Retinal pigment epithelial cell (primary cell): ENCODE results near the gene SPATA31D3.
"Not testable (repeated sequence)": the region's sequence is repeated elsewhere in the genome, so short reads cannot be mapped to it uniquely, and the experiment has no call there.

Experiments used
- DNase-seq: peaks from one replicate; pipeline ENCODE4 v3.0.0-alpha.2; 2010; ENCODE audit warnings: low read depth
- H3K4me3 ChIP-seq: 2 replicates; pipeline ENCODE4 v1.5.1; 2011; ENCODE audit warnings: mild to moderate bottlenecking, low read length, control low read depth, moderate library complexity
- CTCF ChIP-seq: conservative IDR thresholded peaks from 2 replicates; pipeline ENCODE4 v1.5.1; 2011; ENCODE audit warnings: low read depth, low read length, control low read depth, inconsistent platforms

SPATA31D3 gene

GRCh38 chr9:81980568-81980967 lies 37.3 kb downstream of the SPATA31D3 start:
- DNase-seq = no peak
- H3K4me3 ChIP-seq = no peak overlapping the region
- no peak for TF ChIP-seq CTCF

- no peak for DNase-seq
- TF ChIP-seq CTCF = no peak
- no peak overlapping the region for H3K4me3 ChIP-seq
Observed at GRCh38 chr9:81981883-81982282, 38.6 kb downstream of the SPATA31D3 start.

GRCh38 chr9:81984928-81985327 lies 41.6 kb downstream of the SPATA31D3 start:
- H3K4me3 ChIP-seq = no peak overlapping the region
- no peak for DNase-seq
- no peak for TF ChIP-seq CTCF

GRCh38 chr9:81986051-81986450 lies 42.8 kb downstream of the SPATA31D3 start:
- no peak for TF ChIP-seq CTCF
- no peak for DNase-seq
- H3K4me3 ChIP-seq = no peak overlapping the region

GRCh38 chr9:81988472-81988871 lies 45.2 kb downstream of the SPATA31D3 start, which contains the start of gene SPATA31D1:
Gene SPATA31D1, plus strand, starts transcription at chr9:81988772. Its CDS starts 47 bp downstream, at chr9:81988819.
- not testable (repeated sequence) for DNase-seq

GRCh38 chr9:81989700-81990099 lies 46.4 kb downstream of the SPATA31D3 start:
- H3K4me3 ChIP-seq = no peak overlapping the region
- TF ChIP-seq CTCF = no peak
- DNase-seq = no peak

More at GRCh38 chr9:81988472-81988871, 45.2 kb downstream of the SPATA31D3 start, which contains the start of gene SPATA31D1:
- H3K4me3 ChIP-seq = not testable (repeated sequence)

GRCh38 chr9:81993656-81994055 lies 50.4 kb downstream of the SPATA31D3 start:
- no peak overlapping the region for H3K4me3 ChIP-seq
- TF ChIP-seq CTCF = no peak
- no peak for DNase-seq
